CD14-positive monocyte (primary cell): ENCODE measurements around the gene CDH22. TPM values are rescaled to one million over a fixed set of nuclear protein-coding genes. Genes with fewer than 3 reads are reported as not detected.

ENCODE experiments used
- DNase-seq, 3 donors: peaks; one replicate each; pipeline ENCODE4 v3.0.0-alpha.2; 2011 to 2022
- H2AFZ ChIP-seq: 2 replicates; pipeline ENCODE4 v1.6.0; 2012; ENCODE audit warnings: mild to moderate bottlenecking, low read depth, low read length, inconsistent platforms; ENCODE audit not compliant: insufficient read depth, poor library complexity, severe bottlenecking
- H3K27ac ChIP-seq, 2 donors: 1 replicate in 1 of 2; 2 replicates in 1 of 2; pipeline ENCODE4 v1.5.1; 2012 to 2013; ENCODE audit warnings: low read length in 2 of 2, control low read depth in 1 of 2, inconsistent platforms in 1 of 2, low read depth in 1 of 2, mild to moderate bottlenecking in 1 of 2
- H3K27me3 ChIP-seq, 2 donors: one replicate each; pipeline versions ENCODE4 v1.6.0 to v1.6.1; 2011 to 2013; ENCODE audit warnings: low read length in 2 of 2; ENCODE audit not compliant: control insufficient read depth in 2 of 2, insufficient read depth in 2 of 2
- H3K36me3 ChIP-seq, 2 donors: replicated peaks in 1 of 2; 1 replicate in 1 of 2; 2 replicates in 1 of 2; pipeline versions ENCODE4 v1.5.1 to v1.6.1; 2012 to 2013; ENCODE audit warnings: low read length in 2 of 2, control low read depth in 1 of 2, inconsistent platforms in 1 of 2, mild to moderate bottlenecking in 1 of 2; ENCODE audit not compliant: insufficient read depth in 2 of 2, control insufficient read depth in 1 of 2
- H3K4me1 ChIP-seq, 2 donors: 1 replicate in 1 of 2; 2 replicates in 1 of 2; pipeline versions ENCODE4 v1.5.1 to v1.6.1; 2012 to 2013; ENCODE audit warnings: low read length in 2 of 2, control low read depth in 1 of 2, inconsistent platforms in 1 of 2, mild to moderate bottlenecking in 1 of 2, moderate library complexity in 1 of 2; ENCODE audit not compliant: insufficient read depth in 2 of 2, control insufficient read depth in 1 of 2
- H3K4me2 ChIP-seq: replicated peaks from 2 replicates; pipeline ENCODE3; 2012; ENCODE audit warnings: low read length, moderate library complexity, mild to moderate bottlenecking; ENCODE audit not compliant: poor library complexity, severe bottlenecking; ENCODE audit errors: extremely low read depth
- H3K4me3 ChIP-seq, 3 experiments: fragments of 200-600 bp in 1 of 3; sonication (generic) in 1 of 3; replicated peaks in 1 of 3; 1 replicate in 2 of 3; 2 replicates in 1 of 3; pipeline ENCODE4 v1.5.1; 2011 to 2013; ENCODE audit warnings: low read length in 3 of 3, mild to moderate bottlenecking in 3 of 3, control low read depth in 2 of 3, low read depth in 2 of 3, inconsistent platforms in 1 of 3, moderate library complexity in 1 of 3
- H3K79me2 ChIP-seq: 2 replicates; pipeline ENCODE4 v1.6.0; 2012; ENCODE audit warnings: mild to moderate bottlenecking, control low read depth, inconsistent platforms, low read length, moderate library complexity; ENCODE audit not compliant: insufficient read depth
- H3K9ac ChIP-seq: 2 replicates; pipeline ENCODE4 v1.6.0; 2017; ENCODE audit warnings: low read length, mild to moderate bottlenecking; ENCODE audit not compliant: insufficient read depth, poor library complexity, severe bottlenecking
- H3K9me3 ChIP-seq, 2 donors: replicated peaks in 1 of 2; 1 replicate in 1 of 2; 2 replicates in 1 of 2; pipeline versions ENCODE4 v1.5.1 to v1.6.1; 2012 to 2013; ENCODE audit warnings: low read length in 2 of 2, control low read depth in 1 of 2; ENCODE audit not compliant: control insufficient read depth in 1 of 2, insufficient read depth in 1 of 2
- H4K20me1 ChIP-seq: 2 replicates; pipeline ENCODE4 v1.6.0; 2012; ENCODE audit warnings: mild to moderate bottlenecking, low read length, control low read depth, moderate library complexity; ENCODE audit not compliant: insufficient read depth
- H3K27ac Mint-ChIP-seq, 7 donors: one replicate each; pipeline ENCODE4 v1.8.0; 2020; ENCODE audit warnings: mild to moderate bottlenecking in 7 of 7, mixed read lengths in 7 of 7, moderate library complexity in 6 of 7, inconsistent platforms in 2 of 7
- H3K27me3 Mint-ChIP-seq, 3 donors: one replicate each; pipeline ENCODE4 v1.8.0; 2021 to 2022; ENCODE audit warnings: low read depth in 3 of 3, mild to moderate bottlenecking in 3 of 3, mixed read lengths in 3 of 3, moderate library complexity in 3 of 3, inconsistent platforms in 1 of 3
- H3K36me3 Mint-ChIP-seq, 2 donors: one replicate each; pipeline ENCODE4 v1.8.0; 2020; ENCODE audit warnings: mixed read lengths in 2 of 2, inconsistent platforms in 1 of 2, mild to moderate bottlenecking in 1 of 2
- H3K4me1 Mint-ChIP-seq: one replicate; pipeline ENCODE4 v1.8.0; 2020; ENCODE audit warnings: mild to moderate bottlenecking, mixed read lengths
- H3K4me3 Mint-ChIP-seq, 2 donors: one replicate each; pipeline ENCODE4 v1.8.0; 2020; ENCODE audit warnings: mild to moderate bottlenecking in 2 of 2, mixed read lengths in 2 of 2, moderate library complexity in 1 of 2
- H3K9me3 Mint-ChIP-seq, 7 donors: one replicate each; pipeline ENCODE4 v1.8.0; 2020 to 2022; ENCODE audit warnings: mixed read lengths in 7 of 7, mild to moderate bottlenecking in 6 of 7, moderate library complexity in 6 of 7, inconsistent platforms in 2 of 7
- CTCF ChIP-seq: fragments of 200-600 bp; IDR thresholded peaks from one replicate; pipeline ENCODE4 v1.8.0; 2022; ENCODE audit warnings: antibody characterized with exemption, mild to moderate bottlenecking
- WGBS: methylation state at CpG from one replicate; pipeline ENCODE4 v1.1.5; 2013; ENCODE audit warnings: missing lambda C conversion rate; ENCODE audit not compliant: insufficient coverage; 5-methylcytosine and 5-hydroxymethylcytosine counted together
- intact Hi-C, 2 donors: fragments of 100-400 bp; cut with micrococcal nuclease; formaldehyde crosslinking; loops; one replicate each; pipeline versions ENCODE4 v1.15.0 to v1.15.1; 2023
- polyA plus RNA-seq, 3 donors: library from polyadenylated mRNA; depleted of rRNA in 1 of 3; unstranded in 2 of 3; stranded (reverse) in 1 of 3; fragments of 300-500 nt in 2 of 3; fragments of >200 nt in 1 of 3; fragmentation: Illumina TruSeq in 2 of 3; gene quantifications; 1 replicate in 2 of 3; 2 replicates in 1 of 3; pipeline ENCODE4 v1.2.3, GENCODE V29; 2012 to 2021

CDH22 gene
- polyA plus RNA-seq, 3 donors, result not detected

GRCh38 chr20:46205349-46205748 lies 102.9 kb downstream of the CDH22 start:
- Histone ChIP-seq H4K20me1 (no peaks in the 10 kb centered on the region), H3K9ac (no peak overlapping the region), H3K36me3 (no peaks in the 10 kb centered on the region), H3K4me3 (peak overlapping the region in 1 of 3 experiments; percentile 69), H3K79me2 (no peaks in the 10 kb centered on the region), H3K27me3 (peaks cover 0 to 11% of the 10 kb centered on the region in 2 donors), H2AFZ (no peak overlapping the region), H3K27ac (peak overlapping the region; percentile 75 to 81), H3K9me3 (no peaks in the 10 kb centered on the region), H3K4me1 (peaks cover 79 to 90% of the 10 kb centered on the region in 2 donors), H3K4me2 (peak overlapping the region; percentile 77)
- intact Hi-C loops, result loop anchor here (5.0 to 10.0 kb wide), 2 partner anchors 157 to 201 kb away; partner anchors contain the start of gene MMP9 (in 2 of the 2)
- H3K27ac Mint-ChIP-seq, result peak overlapping the region; percentile 95 to 99 (median 97)
- peaks cover 0 to 8% (median 3%) of the 10 kb centered on the region in 7 donors for H3K9me3 Mint-ChIP-seq
- peaks cover 9 to 28% (median 15%) of the 10 kb centered on the region in 3 donors for H3K27me3 Mint-ChIP-seq
- WGBS, result 0% methylated on average over 2 of the region's 3 CpGs
- no peak for TF ChIP-seq CTCF
- peaks cover 0 to 18% of the 10 kb centered on the region in 2 donors for H3K36me3 Mint-ChIP-seq
- peak overlapping the region; percentile 63 to 88 for H3K4me3 Mint-ChIP-seq
- peaks cover 79% of the 10 kb centered on the region for H3K4me1 Mint-ChIP-seq
- DNase-seq, result peak in 2 of 3 donors; percentile 35 to 39

DNA sequence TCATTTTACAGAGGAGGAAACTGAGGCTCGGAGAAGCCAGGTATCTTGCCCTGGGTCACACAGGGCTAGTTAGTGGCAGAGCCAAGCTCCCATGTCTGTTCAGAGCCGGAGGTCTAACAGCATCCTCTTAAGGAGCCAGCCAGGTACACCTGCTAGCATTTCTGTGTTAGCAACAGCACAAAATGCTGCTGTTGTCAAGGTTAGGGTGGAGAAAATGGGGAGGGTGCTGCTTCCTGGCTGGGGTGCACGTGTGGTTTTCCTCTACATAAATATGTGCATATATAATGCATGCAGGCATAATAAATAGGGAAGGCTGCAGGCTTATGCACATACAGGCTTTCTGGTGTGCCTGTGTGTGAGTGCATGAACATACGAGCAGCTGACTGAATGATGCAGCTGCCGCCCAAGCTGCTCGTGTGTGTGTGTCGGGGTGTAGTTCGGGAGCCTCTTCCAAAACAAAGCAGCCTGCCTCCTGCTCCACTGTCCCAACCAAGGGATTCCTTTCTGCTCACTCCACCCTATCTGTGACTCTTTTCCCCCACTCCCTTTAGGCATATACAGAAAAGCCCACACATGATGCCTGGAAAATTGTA lies 103.6 kb downstream of the CDH22 start:
- no peak for TF ChIP-seq CTCF
- DNase-seq, result no peak
- Histone ChIP-seq H3K36me3 (no peaks in the 10 kb centered on the region), H3K9me3 (no peaks in the 10 kb centered on the region), H3K27me3 (peaks cover 0 to 17% of the 10 kb centered on the region in 2 donors), H3K4me1 (peaks cover 77 to 86% of the 10 kb centered on the region in 2 donors), H3K4me3 (peak overlapping the region in 1 of 3 experiments; percentile 69), H3K79me2 (no peaks in the 10 kb centered on the region), H3K27ac (peak overlapping the region in 1 of 2 donors; percentile 81), H3K4me2 (peak overlapping the region; percentile 77), H3K9ac (no peak overlapping the region), H4K20me1 (no peaks in the 10 kb centered on the region), H2AFZ (no peak overlapping the region)
- intact Hi-C loops, result loop anchor here (5.0 to 10.0 kb wide), 2 partner anchors 158 to 200 kb away; partner anchors contain the start of gene MMP9 (in 2 of the 2)
- peak overlapping the region in 1 of 2 donors; percentile 24 for H3K4me3 Mint-ChIP-seq
- H3K9me3 Mint-ChIP-seq, result peaks cover 0 to 8% (median 4%) of the 10 kb centered on the region in 7 donors
- peak overlapping the region in 6 of 7 donors; percentile 28 to 98 (median 96) for H3K27ac Mint-ChIP-seq
- peaks cover 0 to 18% of the 10 kb centered on the region in 2 donors for H3K36me3 Mint-ChIP-seq
- peaks cover 76% of the 10 kb centered on the region for H3K4me1 Mint-ChIP-seq
- peaks cover 14 to 28% (median 14%) of the 10 kb centered on the region in 3 donors for H3K27me3 Mint-ChIP-seq
- 40% methylated on average over 1 of the region's 8 CpGs for WGBS
